GM18867 (cell line): ENCODE measurements around the gene TMC4.
"Not testable (repeated sequence)": the region's sequence is repeated elsewhere in the genome, so short reads cannot be mapped to it uniquely, and the experiment has no call there.

Experiments
- ATAC-seq: cut with Tn5 transposase; IDR thresholded peaks from one replicate; pipeline ENCODE4 v1.9.1; 2021; ENCODE audit warnings: mild to moderate bottlenecking, moderate library complexity; ENCODE audit not compliant: unreplicated experiment

Gene TMC4

DNA sequence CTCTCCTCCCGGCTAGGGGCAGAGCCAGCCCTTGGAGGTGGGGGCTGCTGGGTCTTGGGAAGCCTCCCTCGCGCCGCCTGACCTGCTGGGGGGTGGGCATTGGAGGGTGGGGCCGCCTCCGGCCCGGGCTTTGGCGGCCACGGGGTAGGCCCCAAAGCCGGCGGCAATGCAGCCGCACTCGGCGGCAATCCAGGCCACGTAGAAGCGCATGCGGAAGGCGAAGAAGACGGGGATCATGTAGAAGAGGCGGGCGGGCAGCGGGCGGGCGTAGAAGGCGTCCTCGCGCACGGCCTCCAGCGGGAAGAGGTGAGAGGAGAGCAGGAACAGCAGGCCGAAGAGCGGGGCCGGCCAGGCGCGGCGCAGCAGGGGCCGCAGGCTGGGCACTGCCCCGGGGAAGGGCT is 7.7 kb upstream of the TMC4 start:
- ATAC-seq, result no peak

DNA sequence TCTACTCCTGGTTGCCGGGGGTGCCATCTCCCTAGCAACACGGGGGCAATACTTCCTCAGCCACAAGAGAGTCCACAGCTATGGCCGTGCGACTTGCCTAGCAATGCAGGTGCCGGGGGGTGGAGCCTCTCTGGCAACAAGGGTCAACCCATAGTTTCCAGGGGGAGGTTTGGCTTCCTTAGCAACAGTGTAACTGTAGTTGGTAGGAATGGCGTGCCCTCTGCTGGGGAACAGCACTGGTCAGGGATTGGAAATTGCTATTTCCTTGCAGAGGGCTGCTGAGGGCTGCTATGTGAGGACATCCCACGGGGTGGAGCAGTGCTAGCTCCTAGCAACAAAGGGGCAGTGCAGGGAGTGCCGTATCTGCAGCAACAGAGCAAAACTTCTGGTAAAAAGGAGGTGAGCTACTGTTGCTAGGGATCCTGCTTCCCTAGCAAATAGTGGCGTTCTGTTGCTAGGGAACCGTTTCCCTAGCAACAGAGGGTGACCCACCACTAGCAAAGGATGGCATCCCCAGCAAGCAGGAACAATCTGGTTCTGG is 7.0 kb upstream of the TMC4 start:
- ATAC-seq, result no peak

DNA sequence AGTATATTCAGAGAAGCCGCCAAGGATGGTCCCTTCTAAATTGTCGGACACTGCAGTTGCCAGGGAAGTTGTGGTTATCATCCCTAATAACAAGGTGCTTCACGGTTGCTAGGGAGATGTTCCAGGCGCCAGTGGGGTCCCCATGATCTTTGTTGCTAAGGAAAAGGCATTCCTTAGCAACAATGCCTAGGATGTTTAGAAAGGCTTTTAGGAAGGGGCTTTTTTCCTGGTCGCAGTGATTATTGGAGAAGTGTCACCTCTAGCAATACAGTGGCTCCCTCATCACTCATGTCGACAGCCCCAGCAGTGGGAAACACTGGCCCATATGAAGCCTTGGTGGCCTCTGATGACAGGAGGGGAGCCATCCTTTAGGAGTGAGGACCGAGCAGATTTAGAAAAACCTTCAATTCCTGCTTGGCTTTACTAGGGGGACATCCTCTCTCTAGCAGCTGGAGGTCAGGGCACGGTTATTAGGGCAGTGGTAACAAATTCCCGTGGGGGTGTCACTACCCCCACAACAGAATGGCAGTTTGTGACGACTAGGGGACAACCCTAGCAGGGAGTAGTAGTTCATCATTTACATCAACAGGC is 6.4 kb upstream of the TMC4 start:
- no peak for ATAC-seq

DNA sequence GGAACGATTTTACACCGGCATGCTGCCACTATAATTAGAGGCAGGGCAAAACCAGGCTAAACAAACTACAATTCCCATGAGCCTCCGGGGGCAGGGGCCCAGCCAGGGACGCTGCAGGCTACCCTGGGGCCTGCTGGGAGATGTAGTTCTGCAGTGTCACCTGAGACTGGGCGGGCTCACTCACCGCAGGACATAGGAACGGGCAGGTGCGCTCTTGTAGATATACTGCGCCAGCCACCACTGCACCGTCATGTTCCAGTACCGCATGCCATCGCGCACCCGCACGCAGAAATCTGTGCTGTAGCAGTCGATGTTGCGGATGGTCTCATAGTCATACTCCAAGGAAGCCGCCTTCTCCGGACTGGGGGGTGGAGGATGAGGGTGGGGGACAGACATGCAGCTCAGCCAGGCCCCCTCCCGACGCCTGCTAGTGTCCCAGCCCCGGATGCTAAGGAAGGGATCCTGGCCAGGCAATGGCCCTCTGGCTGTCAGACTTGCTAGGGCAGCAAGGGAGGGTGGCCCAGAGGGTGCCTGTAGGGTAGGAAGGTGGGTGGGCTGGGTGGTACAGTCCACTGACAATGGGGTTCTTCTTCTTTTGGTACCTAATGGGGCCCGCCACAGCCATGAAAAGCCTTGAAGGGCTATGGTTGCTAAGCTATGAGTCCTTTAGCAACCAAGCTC is 5.8 kb upstream of the TMC4 start:
- no peak for ATAC-seq

DNA sequence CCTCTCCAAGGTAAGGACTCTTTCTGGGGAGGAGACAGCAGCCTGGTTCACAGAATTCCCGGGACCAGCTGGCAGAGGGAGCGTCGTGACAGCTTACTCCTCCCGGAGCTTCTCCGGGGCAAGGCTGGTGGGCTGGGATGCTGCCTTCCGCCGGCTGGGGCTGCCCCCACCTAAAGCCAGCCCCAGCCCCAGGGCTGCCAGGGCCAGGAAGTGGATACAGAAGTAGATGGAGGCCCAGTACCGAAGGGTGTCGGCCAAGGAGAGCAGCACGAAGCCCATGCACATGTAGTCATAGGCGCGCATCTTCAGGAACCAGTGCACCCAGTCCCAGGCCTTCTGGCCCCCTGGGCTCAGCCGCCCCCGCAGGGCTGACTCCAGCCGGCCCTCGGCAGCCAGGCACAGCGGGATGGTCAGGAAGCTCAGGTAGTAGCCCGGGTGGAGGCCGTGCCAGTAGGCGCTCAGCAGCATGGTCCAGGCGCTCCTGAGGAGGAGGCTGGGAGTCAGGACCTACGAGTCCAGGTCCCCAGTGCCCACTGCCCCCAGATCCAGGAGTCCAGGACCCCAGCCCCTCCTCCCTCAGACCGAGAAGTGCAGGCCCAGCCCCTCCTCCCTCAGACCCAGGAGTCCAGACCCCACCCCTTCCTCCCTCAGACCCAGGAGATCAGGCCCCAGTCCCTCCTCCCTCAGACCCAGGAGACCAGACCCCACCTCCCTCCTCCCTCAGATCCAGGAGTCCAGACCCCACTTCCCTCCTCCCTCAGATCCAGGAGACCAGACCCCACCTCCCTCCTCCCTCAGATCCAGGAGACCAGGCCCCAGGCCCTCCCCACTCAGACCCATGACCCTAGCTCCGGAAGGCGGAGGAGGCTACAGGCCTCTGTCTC is 1.2 kb upstream of the TMC4 start:
- no peak for ATAC-seq

DNA sequence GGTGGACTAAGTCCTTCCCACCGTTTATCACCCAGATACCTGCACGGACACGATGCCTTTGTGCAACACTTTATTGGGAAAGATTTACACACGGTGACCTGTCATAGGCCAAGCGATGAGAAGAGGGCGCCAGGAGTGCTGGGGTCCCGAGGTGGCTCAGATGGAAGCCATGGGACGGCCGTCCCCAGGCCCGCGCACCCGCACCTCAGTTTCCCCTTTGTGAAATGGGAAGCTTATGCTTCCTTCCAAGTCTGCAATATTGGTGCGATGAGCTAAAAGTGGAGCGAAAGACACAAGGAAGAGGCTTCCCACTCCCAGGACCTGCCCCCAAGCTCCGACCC is 369 bp upstream of the TMC4 start:
- ATAC-seq, result no peak

DNA sequence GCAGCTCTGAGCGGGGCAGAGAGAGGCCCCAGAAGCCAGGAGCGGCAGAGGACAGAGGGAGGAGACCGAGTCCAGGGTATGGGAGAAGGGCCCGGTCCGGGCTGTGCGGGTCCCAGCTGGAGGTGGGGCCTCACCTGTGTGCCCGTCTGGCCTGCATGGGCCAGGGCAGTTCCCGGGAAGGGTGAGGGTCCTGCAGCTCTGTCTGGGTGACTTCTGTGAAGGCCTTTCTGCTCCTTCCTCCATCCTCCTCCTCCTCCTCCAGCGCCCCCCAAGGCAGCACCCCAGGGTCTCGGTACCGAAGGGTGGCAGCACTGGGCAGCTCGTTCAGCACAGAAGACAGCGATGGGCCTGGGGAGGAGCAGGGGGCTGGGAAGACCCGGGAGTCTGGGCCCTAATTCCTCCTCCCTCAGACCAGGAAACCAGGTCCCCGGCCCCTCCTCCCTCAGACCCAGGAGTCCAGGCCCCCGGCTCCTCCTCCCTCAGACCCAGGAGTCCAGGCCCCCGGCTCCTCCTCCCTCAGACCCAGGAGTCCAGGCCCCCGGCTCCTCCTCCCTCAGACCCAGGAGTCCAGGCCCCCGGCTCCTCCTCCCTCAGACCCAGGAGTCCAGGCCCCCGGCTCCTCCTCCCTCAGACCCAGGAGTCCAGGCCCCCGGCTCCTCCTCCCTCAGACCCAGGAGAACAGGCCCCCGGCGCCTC is 1.1 kb downstream of the TMC4 start:
- not testable (repeated sequence) for ATAC-seq

DNA sequence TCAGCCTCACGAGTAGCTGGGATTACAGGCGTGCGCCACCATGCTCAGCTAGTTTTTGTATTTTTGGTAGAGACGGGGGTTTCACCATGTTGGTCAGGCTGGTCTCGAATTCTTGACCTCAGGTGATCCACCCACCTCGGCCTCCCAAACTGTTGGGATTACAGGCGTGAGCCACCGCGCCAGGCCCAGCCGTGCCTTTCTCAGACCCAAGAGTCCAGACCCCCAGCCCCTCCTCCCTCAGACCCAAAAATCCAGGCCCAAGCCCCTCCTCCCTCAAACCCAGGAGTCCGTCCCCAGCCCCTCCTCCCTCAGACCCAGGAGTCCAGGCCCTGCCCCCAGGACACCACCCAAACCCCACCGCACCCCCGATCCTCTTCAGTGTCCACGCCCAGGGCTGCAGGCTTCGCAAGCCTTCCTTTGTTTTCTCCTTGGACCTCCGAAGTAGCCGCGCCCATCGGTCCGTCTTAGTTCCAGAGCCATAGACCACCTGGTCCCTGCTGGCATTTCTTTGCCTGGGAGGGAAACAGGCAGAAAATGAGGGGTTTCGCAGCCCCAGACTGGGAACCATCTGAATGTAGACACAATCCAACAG is 3.7 kb downstream of the TMC4 start:
- no peak for ATAC-seq

DNA sequence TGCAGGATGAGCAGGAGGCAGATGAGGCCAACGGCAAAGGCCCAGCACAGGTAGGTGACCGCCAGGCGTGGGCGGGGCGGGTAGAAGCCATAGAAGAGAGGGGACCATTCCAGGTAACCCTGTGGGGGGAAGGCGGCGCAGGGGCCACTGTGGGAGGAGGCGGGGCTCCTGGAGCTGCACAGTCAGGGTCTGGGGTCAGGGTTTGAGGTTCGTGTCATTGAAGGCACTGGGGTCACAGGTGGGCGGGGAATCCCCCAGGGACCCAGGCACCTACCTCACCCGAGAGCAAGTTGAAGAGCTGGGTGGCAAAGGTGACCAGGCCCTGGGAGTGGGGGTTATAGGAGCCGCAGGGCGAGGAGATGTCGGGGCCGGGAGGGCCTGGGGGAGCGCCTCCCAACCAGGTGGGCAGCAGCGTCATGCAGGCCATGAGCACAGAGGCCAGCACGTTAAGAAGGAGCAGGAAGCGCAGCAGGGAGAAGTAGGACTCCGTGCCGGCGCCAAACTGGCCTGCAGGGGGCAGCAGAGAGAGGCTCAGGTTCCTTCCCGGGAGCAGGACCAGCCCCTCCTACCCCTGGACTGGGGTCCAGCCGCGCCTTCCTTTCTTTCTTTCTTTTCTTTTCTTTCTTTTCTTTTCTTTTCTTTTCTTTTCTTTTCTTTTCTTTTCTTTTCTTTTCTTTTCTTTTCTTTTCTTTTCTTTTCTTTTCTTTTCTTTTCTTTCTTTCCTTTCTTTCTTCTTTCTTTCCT is 4.6 kb downstream of the TMC4 start:
- ATAC-seq, result no peak

DNA sequence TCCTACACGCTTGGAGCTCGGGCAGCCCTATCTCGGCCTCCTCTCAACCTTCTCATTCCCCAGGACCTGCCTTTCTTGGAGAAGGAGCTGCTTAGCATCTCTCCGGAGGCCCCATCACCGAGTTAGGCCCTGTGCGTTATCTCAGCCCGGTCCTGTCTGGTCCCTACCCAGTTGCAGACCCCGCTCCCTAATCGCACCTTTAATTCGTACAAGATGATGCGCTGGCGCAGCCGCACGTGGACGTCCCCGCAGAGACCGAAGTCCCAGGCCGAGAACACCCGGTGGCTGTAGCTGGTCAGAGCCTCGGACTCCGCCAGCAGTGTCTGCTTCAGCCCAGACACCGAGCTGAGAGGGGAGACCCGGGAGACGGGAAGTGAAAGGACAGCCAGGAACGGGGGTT is 7.7 kb downstream of the TMC4 start:
- ATAC-seq, result no peak

DNA sequence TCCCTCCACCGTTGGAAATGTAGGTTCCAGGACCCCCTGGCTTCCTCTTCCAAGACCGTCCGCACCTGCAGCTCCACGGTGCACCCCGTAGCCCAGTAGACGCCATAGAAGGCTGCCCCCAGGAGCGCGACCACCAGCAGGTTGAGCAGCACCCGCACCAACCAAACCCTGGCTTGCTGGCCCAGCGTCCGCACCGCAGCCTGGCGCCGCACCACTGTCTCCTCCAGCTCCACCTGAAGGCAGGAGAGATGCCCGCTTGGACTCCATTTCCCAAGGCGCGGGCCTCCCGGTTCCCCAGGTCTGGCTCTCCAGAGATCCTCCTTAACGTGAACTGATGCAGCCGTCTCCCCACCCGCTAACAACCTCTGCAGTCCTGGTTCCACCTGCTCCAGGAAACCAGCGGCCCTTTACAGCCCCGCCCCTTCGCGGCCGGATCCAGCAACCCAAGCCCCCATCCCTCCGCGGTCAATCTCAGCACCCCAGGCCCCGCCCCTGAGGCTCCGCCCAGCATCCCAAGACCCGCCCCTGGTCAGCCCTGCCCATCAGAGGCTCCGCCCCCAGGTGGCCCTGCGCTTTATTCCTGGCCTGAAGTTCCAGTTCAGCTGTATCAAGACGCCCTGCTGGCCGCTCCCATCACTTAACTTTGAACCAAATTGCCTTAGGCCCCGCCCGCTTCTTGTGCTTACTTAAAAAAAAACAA is 8.4 kb downstream of the TMC4 start:
- no peak for ATAC-seq

DNA sequence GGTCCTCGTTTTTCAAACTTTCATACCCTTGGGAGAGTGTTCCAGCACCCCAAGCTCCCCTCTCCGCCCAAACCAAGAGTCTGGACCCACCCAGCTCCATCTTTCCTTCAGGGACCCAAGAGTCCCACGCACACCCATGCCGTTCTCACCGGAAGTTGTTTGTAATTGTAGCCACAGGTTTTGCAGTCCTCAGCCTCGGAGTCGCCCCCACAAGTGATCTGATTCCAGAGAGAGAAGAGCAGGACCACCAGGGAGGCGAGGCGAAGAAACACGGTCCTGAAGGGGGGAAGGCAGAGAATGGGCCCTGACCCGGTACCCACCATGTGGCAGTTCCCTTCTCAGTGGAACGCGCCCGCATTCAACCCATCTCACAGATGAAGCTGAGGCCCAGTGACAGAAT is 10.1 kb downstream of the TMC4 start:
- no peak for ATAC-seq

DNA sequence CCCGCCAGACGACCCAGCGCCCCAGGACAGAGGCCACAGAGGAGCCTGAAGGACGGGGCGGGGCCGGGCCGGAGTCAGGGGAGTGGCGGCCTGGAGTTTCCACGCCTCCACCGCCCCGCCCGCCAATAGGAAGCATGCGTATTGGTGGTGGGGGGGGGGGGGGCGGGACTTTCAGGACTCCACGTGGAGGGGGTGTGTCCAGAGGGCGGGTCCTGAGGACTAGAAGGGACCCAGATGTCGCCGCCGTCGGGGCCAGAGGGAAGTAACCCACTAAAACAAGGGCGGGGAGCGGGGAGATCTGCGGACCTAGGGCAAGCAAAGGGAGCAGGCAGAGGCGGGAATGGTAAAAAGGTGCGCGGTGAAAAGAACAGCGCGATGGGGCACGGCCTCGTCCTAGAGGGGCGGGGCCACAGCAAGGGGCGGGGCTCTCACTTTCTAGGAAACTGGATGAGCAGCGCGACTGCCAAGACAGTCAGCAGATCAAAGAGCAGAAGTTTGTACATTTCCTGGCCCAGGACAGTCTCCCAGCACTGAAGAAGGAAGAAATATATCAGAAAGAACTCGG is 10.6 kb downstream of the TMC4 start:
- ATAC-seq, result peak; percentile 19

DNA sequence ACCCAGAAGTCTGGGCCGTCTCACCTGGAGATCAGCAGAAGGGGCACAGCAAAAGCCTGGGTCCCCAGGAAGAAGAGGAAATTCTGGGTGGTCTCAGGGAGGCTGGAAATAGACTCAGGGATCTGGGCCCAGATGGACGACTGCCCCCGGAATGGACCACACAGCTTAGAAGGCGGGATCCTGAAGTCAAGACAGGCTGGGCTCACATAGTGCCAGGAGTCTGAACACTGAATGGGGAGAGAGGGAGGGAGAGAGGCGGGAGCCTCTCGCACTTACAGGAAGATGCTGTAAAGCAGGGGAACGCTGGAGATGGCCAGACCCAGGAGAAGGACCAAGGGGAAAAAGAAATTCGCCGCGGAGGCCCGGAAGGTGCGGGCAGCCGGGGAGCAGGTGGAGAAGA is 12.1 kb downstream of the TMC4 start:
- no peak for ATAC-seq

DNA sequence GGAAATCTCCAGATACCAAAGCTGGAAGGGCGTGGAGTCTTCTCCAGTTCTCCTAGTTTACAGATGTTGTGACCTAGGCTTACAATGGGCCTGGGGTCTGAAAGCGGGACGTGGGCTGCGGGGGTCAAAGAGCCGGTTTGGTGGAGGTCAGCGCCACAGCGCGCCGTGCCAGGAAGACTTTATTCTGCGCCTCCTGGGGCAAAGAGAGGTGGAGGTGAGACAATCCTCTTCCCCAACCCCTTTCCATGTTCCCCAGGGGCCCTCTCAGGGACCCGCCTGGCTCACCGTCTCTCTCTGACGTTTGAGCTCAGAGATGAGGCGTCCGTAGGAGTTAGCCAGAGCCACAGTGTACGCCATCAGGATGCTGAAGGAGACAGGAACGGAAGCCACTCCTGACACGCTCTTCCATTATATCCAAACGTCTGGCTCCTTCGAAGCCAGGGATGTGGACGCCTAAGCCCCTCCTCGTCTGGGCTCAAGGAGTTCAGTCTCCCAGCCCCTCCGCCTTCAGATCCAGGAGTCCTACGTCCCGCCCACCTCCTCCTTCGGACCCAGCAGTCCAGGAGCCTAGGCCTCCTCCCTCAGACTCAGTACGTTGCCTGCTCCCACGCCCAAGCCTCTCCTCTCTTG is 12.7 kb downstream of the TMC4 start:
- ATAC-seq, result peak; percentile 2

DNA sequence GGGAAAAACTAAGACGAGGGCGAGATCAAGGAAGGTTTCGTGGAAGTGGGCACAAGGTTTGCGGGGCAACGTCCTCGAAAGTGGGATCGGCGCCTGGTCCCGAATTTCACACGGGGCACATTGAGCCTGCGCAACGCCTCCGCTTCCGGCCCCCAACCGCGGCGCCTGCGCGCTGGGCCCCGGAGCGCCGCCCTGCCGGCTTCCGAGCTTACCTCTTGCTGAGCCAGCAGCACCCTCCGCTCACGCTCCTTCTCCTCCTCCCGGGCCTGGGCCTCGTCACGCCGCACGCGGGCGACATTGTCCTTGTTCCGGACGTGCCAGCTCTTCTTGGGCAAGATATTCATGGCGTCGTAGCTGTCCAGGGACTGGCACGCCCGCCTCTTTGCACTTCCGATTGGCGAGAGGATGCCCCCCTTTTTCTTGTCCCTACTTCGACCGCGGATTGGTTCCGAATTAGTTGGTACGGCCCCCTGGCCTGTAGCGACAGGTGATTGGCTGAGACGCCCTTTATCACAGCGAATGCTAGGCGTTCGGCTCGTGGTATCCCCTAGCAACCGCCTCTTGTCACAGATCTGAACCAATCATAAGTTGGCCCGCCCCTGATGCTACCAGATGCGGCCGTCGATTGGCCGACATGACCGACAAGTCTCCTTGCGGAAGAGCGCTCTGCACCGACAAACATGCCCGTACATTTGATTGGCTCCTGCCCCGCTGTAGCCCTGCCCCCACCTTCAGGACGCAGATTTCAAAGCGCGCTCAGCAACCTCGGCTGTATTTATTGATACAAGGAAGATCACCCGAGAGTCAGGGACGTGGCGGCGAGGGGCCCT is 13.4 kb downstream of the TMC4 start, which contains the start of gene LENG1:
LENG1 (minus strand) TSS at position 370 of the 830 bp plus-strand sequence; CDS start at position 344, 26 bp downstream.
- peak; percentile 88 for ATAC-seq

DNA sequence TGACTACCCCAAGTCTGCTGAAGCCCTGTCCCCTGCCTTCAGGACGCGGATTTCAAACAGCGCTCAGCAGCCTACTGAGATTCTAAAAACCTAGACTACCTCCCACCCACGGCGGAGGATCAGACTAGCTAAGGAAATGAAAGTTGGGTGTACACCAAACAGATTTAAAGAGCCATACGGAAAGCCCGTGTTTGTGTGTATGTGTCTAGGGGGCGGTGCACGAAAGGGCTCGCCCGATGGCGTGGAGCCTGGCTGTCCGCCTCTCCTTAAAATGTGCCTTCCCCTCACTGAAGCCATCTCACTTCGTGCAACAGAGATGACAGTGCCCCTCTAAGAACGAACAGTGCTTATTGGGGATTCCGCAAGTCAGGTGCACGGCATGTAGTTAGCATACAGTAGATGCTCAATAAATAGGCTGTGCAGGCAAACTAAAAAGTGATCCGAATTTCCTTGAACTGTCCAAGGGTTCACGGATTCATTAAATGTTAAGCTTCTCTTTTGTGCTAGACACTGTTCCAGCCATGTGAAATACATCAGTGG is 14.1 kb downstream of the TMC4 start:
- ATAC-seq, result no peak
